NCI-H146 (cell line): Measurements from ENCODE around the gene EPHX1.
"Not testable (repeated sequence)": the region's sequence is repeated elsewhere in the genome, so short reads cannot be mapped to it uniquely, and the experiment has no call there.

Experiments
- DNase-seq: peaks from one replicate; lab custom pipeline; 2025; lab: John Stamatoyannopoulos, UW

EPHX1 gene

DNA sequence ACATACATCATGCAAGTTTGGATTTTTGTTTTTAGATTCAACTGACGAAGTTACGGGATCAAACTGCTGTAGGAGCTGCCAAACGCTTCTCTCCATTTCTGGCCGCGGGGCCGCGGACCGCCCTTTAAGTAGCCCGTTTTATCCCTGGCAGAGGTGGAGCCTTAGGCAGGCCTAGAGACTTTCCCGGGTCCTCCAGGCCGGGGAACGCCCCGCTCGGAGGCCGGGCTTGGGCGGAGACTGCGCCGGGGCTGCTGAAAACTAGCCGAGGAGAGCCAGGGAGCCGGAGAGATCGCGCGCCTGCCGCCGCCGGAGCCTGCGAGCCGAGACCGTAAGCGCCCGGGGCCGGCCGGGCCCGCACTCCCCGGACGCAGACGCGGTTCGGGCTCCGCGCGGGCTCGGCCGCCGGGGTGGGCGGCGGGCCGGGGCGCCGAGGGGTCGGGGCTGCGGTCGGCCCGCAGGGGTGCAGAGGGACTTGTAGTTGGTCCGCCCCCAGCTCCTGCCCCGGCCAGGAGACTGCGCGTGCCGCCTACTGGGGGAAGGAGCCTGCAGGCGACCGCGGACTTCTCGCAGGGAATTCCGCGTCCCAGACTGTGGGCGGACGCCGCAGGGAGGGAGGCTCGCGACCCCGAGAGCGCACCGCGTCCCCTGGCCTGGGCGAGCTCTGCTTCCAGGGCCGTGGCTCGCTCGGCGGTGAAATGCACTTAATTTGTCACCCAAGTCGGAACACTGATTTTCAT, at the start of gene EPHX1:
Gene EPHX1, plus strand, starts transcription at position 283 of the 737 bp plus-strand sequence. CDS start 18,606 bp downstream, outside the sequence.
- DNase-seq: peak; percentile 89

DNA sequence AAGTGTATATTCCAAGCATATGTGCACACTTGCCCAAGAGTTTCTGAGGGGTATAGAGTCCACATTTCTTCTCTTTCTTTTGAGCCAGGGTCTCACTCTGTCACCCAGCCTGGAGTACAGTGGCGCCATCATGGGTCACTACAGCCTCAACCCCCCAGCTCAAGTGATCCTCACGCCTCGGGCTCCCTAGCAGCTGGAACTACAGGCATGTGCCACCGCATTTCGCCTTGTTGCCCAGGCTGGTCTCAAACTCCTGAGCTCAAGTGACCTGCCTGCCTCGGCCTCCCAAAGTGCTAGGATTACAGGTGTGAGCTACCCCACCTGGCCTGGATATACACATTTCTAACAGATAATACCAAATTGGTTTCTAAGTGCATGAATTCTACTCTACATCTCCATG, 49.4 kb upstream of the EPHX1 start:
- DNase-seq: no peak

DNA sequence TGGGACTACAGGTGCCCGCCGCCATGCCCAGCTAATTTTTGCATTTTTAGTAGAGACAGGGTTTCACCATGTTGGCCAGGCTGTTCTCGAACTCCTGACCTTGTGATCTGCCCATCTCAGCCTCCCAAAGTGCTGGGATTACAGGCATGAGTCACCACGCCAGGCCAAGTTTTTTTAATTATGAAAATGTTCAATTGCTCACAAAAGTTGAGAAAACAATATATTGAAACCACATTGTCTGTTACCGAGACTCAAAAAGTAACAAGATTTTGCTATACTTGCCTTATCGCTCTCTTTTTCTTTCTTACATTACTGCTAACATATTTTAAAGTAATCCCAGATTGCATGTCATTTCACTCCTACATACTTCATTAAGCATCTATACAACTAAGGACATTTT, 48.5 kb upstream of the EPHX1 start:
- not testable (repeated sequence) for DNase-seq

DNA sequence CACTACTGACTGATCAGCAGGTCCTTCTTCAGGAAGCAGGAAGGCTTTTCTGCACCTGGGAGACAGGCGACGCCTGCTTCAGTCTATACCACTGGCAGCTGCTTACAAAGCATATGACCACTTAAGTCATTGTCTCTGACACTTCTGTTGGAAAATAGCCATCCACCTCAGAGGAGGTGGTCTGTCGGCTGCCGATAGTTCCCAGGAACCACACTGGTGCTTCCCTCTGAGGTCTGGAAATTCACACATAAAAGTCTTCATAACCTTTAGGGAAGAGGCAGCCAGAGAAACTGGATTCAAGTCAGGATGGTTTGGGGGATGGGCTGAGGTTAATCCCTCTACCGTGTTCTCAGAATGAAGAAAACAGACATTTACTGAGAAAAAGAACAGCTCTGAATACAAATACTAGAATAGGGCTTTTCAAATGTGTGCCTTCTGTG, 47.9 kb upstream of the EPHX1 start:
- DNase-seq: peak; percentile 68

DNA sequence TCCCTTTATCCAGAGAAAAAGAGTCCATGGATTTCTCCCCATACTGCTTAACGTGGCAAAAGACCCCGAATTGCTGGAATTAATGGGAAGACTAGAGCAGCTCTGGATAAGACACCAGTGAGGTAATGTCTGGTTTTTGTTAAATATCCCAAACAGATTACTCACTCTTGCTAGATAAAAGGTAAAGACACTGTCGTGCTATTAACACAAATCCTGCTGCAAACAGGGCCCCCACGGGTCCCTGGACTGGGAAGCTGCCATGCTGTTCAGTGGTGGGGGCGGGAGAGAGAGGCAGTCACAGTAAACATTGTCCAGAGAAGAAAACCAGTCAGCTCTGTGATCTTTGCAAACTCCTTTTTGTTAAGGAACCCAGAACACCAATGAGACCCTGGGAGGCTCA, 47.5 kb upstream of the EPHX1 start:
- peak; percentile 24 for DNase-seq

GRCh38 chr1:225763716-225764548, 46.0 kb upstream of the EPHX1 start:
- DNase-seq: no peak

DNA sequence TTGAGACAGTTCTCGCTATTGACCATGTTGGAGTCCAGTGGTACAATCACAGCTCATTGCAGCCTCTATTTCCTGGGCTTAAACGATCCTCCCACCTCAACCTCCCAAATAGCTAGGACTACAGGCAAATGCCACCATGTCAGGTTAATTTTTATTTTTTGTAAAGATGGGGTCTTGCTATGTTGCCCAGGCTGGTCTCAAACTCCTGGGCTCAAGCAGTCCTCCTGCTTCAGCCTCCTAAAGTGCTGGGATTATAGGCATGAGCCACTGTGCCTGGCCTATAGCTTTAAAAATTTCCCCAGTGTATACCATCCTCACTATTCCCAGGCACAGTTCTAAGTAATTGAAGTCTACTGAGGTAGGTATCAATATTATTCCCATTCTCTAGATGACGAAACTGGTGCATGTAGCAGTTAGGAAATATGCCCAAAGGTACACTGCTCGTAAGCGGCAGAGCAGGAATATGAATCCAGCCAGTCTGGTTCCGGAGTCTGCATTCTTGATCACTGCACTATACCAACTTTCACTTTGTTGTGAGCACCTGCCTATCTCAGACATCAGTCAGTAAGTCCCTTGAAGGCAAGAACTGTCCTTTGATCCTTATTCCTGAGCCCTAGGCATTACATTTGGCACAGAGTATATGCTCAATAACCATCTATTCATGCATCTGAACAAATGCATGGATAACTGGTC, 43.8 kb upstream of the EPHX1 start:
- no peak for DNase-seq

DNA sequence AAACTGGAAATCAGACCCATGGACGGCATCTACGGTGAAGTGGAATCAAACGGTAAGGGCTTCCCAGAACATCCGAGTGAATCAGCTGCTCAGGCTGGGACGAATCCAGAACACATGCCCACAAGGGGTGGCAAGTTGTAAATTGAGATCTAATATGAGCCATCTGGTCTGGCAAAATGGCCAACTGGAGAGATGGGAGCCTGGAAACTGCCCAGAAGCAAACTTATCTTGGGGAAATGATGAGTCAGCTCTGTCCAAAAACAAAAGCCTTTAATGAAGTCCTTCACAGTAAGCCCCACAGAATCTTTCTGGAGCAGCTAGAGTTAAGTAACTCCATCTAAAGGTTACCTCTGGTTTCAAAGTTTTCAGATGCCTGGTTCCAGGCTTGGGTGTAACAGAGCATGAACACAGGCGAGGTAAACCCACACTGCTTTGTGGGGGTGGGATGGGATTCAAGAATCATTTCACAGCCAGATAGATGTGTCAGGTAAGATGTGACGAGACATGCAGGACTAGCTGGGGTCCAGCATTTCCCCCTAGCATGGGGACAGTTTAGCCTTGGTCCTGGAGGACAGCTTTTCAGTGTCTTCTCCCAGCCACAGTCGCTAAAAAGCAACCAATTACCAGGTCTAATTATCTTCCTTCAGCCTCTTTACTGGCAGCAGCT, 42.8 kb upstream of the EPHX1 start:
- peak; percentile 25 for DNase-seq

DNA sequence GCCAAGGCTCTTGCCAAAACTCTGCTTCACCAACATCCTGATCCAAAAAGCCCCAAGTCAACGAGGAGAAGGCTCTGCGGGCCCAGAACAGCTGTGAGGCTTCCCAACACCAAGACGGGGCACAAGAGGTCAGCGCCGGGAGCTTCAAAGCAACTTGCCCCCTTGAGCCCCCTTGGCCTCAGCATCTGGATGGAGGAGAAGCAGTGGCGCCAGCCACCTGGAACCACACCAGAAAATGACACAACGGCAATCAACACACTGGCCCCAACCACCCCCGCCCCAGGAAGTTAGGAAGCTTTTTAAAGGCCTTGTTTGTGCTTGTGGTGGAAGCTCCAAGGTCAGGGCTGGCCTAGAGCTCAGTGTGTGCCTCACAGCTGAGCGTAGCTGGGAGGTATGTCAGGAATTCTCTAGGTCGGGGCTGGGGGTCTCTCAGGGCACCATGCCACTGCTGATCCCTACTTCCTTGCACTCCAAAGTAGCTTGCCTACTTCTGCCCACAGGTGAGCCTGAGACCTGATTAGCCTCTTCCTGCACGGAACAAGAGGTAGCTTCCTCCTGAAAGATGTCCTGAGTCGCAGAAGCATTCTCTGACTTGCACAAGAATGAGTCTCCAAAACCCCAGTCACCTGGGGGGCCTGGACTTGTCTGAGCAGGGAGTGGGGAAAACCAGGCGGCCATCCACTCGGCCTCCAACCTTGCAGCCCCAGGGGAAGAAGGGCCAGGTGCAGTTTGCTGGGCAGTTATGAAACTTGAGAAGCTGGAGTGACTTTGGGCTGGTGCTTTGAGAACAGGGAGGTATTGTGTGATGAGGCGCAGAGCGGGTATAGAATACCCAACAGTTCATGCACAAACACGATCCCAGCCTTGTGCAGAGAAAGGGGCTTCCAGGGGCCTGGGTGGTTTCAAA, 42.0 kb upstream of the EPHX1 start:
- DNase-seq: peak; percentile 74

DNA sequence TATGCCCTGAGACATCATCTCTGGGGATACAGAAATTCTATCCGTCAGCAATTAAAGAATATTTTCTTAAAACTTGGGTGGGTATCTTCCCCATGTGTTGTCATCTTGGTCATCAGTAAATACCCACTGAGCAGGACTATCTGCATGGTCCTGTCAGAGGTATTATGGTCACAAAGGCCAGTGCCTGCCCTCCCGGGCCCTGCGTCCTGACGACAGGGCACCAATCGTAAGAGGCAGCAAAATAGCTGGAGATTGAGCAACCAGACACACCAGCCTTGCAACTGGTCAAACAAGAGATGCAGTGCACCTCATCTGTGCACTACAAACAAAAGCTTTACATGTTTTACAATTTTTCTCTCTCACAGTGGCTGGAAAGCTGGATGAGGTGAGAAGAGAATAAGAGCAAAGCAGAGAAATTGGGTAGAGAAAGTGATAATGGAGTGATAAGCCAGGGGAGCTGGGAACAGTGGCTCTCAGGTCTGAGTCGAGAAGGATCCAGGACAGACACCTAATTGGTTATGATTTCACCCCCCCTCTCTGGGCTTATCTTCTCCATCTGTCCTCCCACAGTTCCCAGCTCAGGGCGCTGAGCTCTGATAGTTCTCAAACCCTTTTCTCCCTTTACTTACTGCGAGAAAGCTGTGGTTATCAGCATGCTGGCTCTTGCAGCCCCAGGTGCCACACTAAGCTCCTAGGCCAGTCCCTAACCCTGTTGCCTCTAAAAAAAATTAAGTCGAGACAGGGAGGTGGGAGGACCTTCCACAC, 41.1 kb upstream of the EPHX1 start:
- no peak for DNase-seq

GRCh38 chr1:225769687-225770086, 40.2 kb upstream of the EPHX1 start:
- DNase-seq: no peak

DNA sequence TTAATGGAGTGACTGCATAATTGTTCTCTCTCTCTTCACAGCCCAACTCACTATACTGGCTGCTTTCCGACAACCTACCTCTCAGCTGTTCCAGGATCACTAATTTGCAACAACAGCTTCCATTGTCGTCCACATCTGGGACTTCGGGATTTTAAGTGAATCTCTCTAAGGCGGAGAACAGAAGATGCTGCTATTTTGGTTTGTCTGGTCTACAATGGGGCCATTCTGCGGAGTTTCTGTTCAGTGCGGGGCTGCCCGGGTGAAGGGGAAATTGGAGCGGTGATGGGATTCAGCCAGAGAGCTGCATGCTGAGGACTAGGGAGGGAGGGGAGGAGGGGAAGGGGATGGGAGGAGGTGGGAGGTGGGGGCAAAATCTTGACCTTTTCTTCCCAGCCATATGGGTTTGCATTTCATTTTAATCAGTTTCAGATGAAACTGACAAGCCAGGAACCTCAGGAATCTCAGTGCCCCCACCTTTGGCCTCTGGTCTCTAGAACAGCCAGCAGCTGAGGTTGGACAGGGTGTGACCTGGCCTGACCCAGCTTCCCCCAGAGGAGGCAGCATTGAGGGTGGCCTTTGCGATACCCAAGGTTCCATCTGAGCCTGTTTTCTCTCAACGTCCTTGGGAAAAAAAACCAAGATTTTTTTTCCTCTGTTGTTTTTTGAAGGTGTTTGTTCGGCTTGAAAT, 39.2 kb upstream of the EPHX1 start:
- no peak for DNase-seq

- DNase-seq: no peak
Observed at GRCh38 chr1:225771661-225772322, 38.1 kb upstream of the EPHX1 start.

DNA sequence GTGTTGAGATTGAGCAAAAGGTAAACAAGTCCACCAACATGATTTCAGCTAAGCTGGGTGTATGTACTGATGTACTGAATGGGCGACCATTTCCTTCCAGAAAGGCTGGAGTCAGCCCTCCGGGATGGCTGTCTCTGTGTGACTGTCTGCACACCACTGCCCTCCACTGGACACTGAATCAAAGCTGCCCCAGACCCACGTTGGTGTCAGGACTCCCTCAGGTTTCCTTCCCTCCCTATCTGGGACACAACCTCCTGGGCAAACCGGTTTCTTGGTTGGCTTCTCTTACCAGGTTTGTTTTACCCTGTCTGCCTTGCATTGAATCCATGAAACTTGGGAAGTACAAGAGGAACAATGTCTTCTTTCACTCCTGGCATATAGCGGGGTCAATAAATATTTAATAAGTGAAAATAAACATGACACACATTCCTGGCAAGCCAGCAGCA, 37.6 kb upstream of the EPHX1 start:
- DNase-seq: peak; percentile 81

GRCh38 chr1:225772848-225773247, 37.1 kb upstream of the EPHX1 start:
- DNase-seq: no peak

DNA sequence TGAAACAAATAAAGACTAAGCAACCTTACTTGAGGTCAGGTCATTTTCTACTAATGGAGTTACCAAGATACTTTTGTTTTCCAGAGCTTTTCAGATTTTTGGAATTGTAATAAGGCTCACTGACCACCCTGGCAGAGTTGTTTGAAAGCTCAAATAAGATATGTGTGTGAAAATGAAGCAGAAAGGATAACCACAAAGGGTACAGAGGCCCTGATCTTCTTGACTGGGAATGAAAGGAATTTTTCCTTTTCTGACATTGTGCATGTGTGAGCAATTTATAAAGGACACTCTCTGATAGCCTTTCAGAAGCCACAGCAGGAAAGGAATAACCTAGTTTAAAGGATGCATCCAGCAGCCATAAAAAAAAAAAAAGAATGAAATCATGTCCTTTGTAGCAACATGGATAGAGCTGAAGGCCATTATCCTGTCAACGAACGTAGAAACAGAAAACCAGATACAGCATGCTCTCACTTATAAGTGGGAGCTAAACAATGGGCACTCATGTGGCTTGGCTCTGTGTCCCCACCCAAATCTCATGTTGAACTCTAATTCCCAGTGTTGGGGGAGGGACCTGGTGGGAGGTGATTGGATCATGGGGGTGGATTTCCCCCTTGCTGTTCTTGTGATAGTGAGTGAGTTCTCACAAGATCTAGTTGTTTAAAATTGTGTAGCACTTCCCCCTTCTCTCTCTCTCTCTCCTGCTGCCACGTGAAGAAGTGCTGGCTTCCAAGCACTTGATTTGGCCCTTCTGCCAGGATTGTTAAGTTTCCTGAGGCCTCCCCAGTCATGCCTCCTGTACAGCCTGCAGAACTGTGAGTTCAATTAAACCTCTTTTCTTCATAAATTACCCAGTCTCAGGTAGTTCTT, 35.4 kb upstream of the EPHX1 start:
- DNase-seq: no peak

GRCh38 chr1:225776294-225776693, 33.6 kb upstream of the EPHX1 start:
- no peak for DNase-seq

GRCh38 chr1:225777058-225777582, 32.8 kb upstream of the EPHX1 start:
- peak; percentile 68 for DNase-seq
